MV-4-11 (cell line): Measurements from ENCODE around the gene EXOC4.

Experiments
- DNase-seq: peaks from one replicate; lab custom pipeline; 2025; lab: John Stamatoyannopoulos, UW

Gene EXOC4

GRCh38 chr7:133940368-133940767 lies 687.5 kb downstream of the EXOC4 start:
- DNase-seq, result no peak

DNA sequence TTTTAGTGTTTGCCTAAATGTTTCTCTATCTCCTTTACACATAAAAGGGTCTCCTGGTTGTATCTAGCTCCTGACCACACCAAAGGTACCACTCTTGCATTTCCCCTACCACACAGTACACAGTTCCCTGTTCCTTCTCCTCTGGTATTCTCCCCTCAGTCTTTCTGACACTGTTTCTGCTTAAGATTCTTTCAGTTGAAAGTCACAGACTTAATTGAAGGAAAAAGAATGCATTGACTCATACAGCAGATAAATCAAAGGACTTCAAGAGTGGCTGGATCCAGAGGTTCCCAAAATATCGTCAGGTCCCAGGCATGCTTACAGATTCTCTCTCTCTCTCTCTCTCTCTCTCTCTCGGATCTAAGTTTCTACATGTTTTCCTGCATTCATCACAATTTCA lies 688.6 kb downstream of the EXOC4 start:
- DNase-seq, result no peak

DNA sequence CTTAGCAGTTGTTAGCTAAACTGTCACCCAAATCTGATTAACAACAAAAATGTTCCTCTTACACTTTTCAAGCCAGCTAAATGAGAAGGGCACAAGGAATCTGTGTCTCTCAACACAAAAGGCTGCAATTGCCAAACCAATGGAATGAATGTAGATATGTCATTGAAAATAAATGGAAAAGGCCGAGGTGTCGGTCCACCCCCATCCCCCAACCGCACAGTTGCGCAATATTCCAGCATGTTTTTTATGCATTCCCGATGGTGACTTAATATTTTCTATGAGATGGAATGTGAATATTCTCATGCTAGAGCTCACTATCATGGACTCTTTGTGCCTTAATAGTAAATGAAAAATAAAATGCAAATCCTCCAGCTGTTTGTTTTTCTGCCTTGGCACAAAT lies 692.6 kb downstream of the EXOC4 start:
- DNase-seq, result no peak

DNA sequence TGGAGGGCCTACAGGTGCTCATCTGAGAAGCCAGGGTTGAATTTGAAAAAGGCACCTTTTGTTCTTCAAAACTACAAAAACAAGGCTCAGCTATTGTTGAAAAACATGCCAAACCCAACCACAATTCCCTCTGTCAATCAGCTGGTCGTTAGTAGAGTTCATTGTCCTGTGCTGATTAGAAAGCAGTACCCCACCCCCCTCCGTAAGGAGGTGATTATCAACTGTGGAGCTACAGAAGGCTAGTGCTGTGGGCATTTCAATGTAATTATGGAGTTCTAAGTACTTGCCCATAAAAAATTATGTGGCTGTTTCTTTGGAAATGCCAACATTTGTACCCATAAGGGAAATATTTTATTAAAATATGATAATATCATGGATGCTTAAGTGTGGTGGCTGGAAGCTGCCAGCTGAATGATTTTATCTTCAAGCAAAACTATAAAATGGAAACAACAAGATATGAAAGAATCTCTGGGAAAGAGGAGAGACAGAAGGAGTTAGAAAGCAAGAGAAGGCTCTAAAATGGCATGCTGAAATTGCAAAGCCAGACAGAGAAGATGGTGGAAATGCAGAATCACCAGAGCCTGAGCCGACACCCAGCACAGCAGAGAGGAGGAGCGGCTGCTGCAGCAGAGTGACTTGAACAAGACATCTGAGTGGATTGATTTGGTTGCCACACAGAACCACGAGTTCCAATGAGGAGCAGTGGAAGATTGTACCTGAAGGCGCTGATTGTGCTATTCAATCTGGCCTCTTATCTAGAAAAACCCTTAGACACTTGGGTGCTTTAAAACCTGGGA lies 694.8 kb downstream of the EXOC4 start:
- DNase-seq, result no peak

- no peak for DNase-seq
Observed at GRCh38 chr7:133948588-133948987, 695.7 kb downstream of the EXOC4 start.

- DNase-seq, result no peak
Observed at GRCh38 chr7:133950855-133951254, 698.0 kb downstream of the EXOC4 start.

GRCh38 chr7:133955208-133955607 lies 702.3 kb downstream of the EXOC4 start:
- DNase-seq, result no peak

DNA sequence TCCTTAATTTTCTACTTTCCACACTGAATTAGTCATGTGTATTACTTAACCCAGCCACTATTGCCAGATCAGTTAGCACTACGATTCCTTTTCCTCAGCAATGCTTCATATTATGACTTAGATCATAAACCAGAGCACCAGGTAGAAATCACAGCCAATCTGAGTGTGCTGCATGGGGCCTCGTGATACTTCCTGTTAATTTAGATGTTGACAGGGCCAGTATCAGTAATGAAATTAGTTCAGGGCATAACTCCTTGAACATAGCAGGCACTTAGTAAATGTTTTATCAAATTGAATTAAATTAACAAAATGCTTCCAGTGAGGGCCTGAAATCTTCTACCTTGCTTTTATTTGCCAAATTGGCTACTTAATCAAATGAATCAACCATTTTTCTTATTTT lies 705.0 kb downstream of the EXOC4 start:
- DNase-seq, result no peak

- DNase-seq, result no peak
Observed at GRCh38 chr7:133958822-133959221, 705.9 kb downstream of the EXOC4 start.

DNA sequence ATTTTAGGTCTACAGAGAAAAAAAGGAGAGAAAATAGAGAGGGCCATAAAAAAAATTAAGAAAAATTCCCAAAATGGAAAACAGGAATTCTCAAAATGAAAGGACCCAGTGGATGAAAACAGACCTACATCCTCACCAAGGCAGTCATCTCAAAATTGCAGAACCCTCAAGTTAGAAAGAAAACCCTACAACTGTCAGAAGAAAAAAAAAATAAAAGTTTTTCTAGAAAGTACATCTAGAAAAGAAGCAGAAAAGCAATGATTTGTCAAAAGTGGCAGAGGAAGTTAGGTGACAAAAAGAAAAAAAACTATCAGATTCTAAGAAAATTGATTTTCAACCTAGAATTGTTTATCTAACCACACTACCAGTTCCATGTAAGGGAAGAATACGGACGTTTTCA lies 706.6 kb downstream of the EXOC4 start:
- DNase-seq, result no peak

- no peak for DNase-seq
Observed at GRCh38 chr7:133961724-133962123, 708.8 kb downstream of the EXOC4 start.

GRCh38 chr7:133962646-133963045 lies 709.8 kb downstream of the EXOC4 start:
- DNase-seq, result no peak

DNA sequence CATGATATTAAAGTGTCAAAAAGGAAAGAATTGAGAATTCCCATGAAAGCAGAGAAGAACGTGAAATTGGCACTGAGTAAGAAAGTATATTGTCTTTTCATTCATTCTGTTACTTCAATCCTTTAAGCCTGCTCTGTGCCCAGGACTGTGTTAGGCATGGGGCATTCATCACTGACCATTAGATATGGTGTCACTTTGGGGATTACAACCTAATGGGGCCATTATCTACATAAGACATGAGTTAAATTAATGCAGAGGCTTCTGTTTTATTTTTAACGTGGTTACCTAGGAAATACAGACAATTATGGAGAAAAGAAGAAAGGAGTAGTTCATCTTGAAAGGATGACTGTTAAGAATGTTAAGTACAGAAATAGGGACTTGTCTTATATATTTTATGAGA lies 710.8 kb downstream of the EXOC4 start:
- DNase-seq, result no peak

DNA sequence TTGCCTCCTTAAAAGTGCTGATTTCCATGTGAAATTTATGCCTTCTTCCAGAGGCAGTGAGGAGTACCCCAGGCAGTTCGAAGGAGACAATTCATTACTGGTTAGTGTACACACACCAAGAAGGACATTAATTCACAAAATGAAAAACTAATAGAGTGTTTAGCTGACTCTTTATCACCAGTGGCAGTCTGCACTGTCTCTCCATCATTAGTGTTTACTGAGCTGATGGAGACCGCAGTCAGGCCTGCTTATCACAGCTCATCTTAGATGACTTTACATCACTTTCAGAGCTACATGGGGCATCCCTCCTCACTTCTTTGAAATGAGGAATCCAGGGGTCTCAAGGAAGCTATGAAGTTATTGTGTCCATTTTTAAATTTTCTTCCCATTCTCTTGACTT lies 718.7 kb downstream of the EXOC4 start:
- DNase-seq, result no peak

GRCh38 chr7:133973710-133974109 lies 720.8 kb downstream of the EXOC4 start:
- no peak for DNase-seq

DNA sequence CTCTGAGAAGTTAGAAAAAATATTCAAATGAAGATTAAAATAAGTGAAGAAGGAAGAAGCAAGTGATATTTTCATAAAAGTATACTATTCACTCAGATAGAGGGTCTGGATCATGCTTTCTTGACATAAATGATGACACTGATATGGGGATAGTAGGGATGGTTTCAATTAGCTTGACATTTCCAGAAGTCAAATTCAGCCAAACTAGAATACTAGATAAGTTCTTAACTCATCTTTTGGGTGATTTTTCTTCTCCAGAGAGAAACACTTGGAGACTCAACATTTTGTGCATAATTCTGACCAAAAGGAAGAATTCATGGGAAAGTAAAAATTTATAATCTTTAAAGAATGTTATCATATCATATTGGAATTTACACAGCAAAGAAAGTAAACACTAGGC lies 722.3 kb downstream of the EXOC4 start:
- DNase-seq, result no peak

- no peak for DNase-seq
Observed at GRCh38 chr7:133976140-133976539, 723.3 kb downstream of the EXOC4 start.

DNA sequence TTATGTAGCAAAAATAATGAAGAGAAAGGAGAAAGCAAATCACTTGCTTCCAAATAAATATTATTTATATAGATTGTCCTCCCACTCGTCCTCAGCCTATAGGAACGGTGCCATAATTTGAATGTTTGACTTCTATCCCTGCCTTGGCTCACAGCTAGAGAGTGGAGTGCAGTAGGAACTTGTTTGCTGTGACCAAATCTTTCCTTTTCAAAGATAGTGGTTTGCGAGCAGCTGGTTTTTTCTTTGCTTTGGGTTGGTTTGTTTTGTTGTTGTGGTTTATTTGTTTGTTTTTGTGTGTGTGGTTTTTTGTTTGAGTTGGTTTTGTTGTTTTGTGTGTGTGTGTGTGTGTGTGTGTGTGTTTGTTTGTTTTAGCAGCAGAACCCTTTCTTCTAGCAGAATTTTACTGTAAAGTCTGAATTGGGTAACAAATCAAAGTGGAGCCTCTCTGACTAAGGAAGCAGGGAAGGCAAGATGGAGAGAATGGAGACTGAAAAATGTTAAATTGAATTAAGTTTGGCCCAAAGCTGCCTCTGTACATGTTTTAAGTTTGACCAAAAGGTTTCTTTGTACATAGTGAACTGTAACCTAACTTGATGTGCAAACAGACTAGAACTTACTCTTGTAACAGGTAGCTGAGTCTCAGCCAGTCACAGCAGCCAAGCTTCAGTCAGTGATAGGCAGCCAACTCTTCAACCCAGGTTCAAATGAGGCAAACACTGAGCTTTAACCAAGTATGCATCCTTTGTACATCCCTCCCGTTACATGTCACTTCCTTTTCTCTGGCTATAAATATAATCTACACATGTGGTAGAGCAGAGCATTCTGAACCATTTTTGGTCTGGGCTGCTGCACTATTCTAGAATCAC lies 724.8 kb downstream of the EXOC4 start:
- peak; percentile 24 for DNase-seq

GRCh38 chr7:133978502-133979295 lies 725.8 kb downstream of the EXOC4 start:
- DNase-seq, result no peak

- no peak for DNase-seq
Observed at GRCh38 chr7:133980804-133981203, 727.9 kb downstream of the EXOC4 start.

GRCh38 chr7:133983685-133984419 lies 731.0 kb downstream of the EXOC4 start:
- DNase-seq, result no peak

DNA sequence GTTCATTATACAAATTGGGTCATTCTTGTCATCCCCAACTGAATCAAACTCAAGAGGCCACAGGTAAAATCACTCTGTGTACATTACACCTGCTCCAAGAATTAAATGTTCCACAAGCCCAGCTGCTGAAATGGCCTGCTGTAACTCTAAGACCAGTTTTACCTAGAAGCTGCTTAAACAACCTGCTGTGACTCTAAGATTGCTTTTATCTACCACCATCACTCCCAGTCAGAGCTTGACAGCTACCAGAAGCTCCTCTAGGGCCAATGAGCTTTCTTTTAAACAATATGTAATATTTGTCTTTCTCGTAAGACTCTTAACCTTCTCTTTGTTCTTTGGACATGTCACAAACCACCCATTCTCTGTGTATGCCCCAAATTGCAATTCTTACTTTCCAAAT lies 732.4 kb downstream of the EXOC4 start:
- no peak for DNase-seq
